Liver (tissue), 9 donors: ENCODE measurements around the gene PRKACG. TPM values are rescaled to one million over a fixed set of nuclear protein-coding genes. Genes with fewer than 3 reads are reported as not detected.

Source experiments
- DNase-seq: peaks from one replicate; pipeline ENCODE4 v3.0.0-alpha.2; 2017; ENCODE audit warnings: low spot score
- H3K27ac ChIP-seq, 2 donors: one replicate each; pipeline ENCODE4 v1.7.0; 2013; ENCODE audit warnings: inconsistent platforms in 2 of 2, low read length in 2 of 2, control low read depth in 1 of 2, low read depth in 1 of 2, mild to moderate bottlenecking in 1 of 2
- H3K27me3 ChIP-seq, 4 donors: one replicate each; pipeline versions ENCODE4 v1.6.1 to v1.7.0; 2013; ENCODE audit warnings: low read length in 3 of 4, inconsistent platforms in 1 of 4, mild to moderate bottlenecking in 1 of 4, moderate library complexity in 1 of 4; ENCODE audit not compliant: control insufficient read depth in 4 of 4, insufficient read depth in 4 of 4
- H3K36me3 ChIP-seq, 4 donors: one replicate each; pipeline versions ENCODE4 v1.6.1 to v1.7.0; 2013; ENCODE audit warnings: low read length in 3 of 4, mild to moderate bottlenecking in 3 of 4, low read depth in 1 of 4, moderate library complexity in 1 of 4; ENCODE audit not compliant: control insufficient read depth in 4 of 4, insufficient read depth in 3 of 4
- H3K4me1 ChIP-seq, 4 donors: one replicate each; pipeline versions ENCODE4 v1.6.1 to v1.7.0; 2013; ENCODE audit warnings: low read length in 3 of 4, mild to moderate bottlenecking in 3 of 4, moderate library complexity in 1 of 4; ENCODE audit not compliant: control insufficient read depth in 4 of 4, insufficient read depth in 4 of 4
- H3K4me3 ChIP-seq, 3 donors: one replicate each; pipeline versions ENCODE4 v1.6.1 to v1.7.0; 2013; ENCODE audit warnings: low read length in 3 of 3, control low read depth in 1 of 3, low read depth in 1 of 3, mild to moderate bottlenecking in 1 of 3
- H3K9ac ChIP-seq, 2 donors: one replicate each; pipeline ENCODE4 v1.7.0; 2013; ENCODE audit warnings: low read length in 2 of 2, mild to moderate bottlenecking in 2 of 2, moderate library complexity in 2 of 2, control low read depth in 1 of 2, low read depth in 1 of 2
- H3K9me3 ChIP-seq, 4 donors: one replicate each; pipeline versions ENCODE4 v1.6.1 to v1.7.0; 2013; ENCODE audit warnings: low read length in 3 of 4; ENCODE audit not compliant: control insufficient read depth in 4 of 4
- ATF3 ChIP-seq: IDR thresholded peaks from 2 replicates; pipeline ENCODE4 v1.6.1; 2016; ENCODE audit warnings: antibody characterized with exemption
- FOXA1 ChIP-seq: IDR thresholded peaks from 2 replicates; pipeline ENCODE4 v1.6.1; 2016; ENCODE audit warnings: antibody characterized with exemption
- FOXA2 ChIP-seq: IDR thresholded peaks from 2 replicates; pipeline ENCODE4 v1.6.1; 2016; ENCODE audit warnings: antibody characterized with exemption
- GABPA ChIP-seq, 2 donors: IDR thresholded peaks in 1 of 2; conservative IDR thresholded peaks in 1 of 2; 2 replicates each; pipeline ENCODE4 v1.6.1; 2016; ENCODE audit warnings: antibody characterized with exemption in 2 of 2, mild to moderate bottlenecking in 1 of 2, moderate library complexity in 1 of 2
- HNF4A ChIP-seq, 2 donors: conservative IDR thresholded peaks; 2 replicates each; pipeline ENCODE4 v1.6.1; 2016; ENCODE audit warnings: antibody characterized with exemption in 2 of 2, mild to moderate bottlenecking in 2 of 2
- HNF4G ChIP-seq: IDR thresholded peaks from 2 replicates; pipeline ENCODE4 v1.6.1; 2016; ENCODE audit warnings: antibody characterized with exemption
- JUND ChIP-seq, 2 donors: IDR thresholded peaks; 2 replicates each; pipeline ENCODE4 v1.6.1; 2016; ENCODE audit warnings: antibody characterized with exemption in 2 of 2
- MAX ChIP-seq: IDR thresholded peaks from 2 replicates; pipeline ENCODE4 v1.6.1; 2016; ENCODE audit warnings: antibody characterized with exemption
- NR2F2 ChIP-seq: IDR thresholded peaks from 2 replicates; pipeline ENCODE4 v1.6.1; 2016; ENCODE audit warnings: antibody characterized with exemption
- RAD21 ChIP-seq, 2 donors: IDR thresholded peaks; 2 replicates each; pipeline ENCODE4 v1.6.1; 2016; ENCODE audit warnings: antibody characterized with exemption in 2 of 2, mild to moderate bottlenecking in 2 of 2
- RXRA ChIP-seq, 2 donors: IDR thresholded peaks; 2 replicates each; pipeline ENCODE4 v1.6.1; 2017 to 2018; ENCODE audit warnings: antibody characterized with exemption in 2 of 2, mild to moderate bottlenecking in 1 of 2
- SP1 ChIP-seq: IDR thresholded peaks from 2 replicates; pipeline ENCODE4 v1.6.1; 2018; ENCODE audit warnings: antibody characterized with exemption, mild to moderate bottlenecking
- TAF1 ChIP-seq: conservative IDR thresholded peaks from 2 replicates; pipeline ENCODE4 v1.6.1; 2016; ENCODE audit warnings: antibody characterized with exemption, mild to moderate bottlenecking
- YY1 ChIP-seq: IDR thresholded peaks from 2 replicates; pipeline ENCODE4 v1.6.1; 2016; ENCODE audit warnings: antibody characterized with exemption, mild to moderate bottlenecking
- ZBTB33 ChIP-seq: IDR thresholded peaks from 2 replicates; pipeline ENCODE4 v1.6.1; 2016; ENCODE audit warnings: antibody characterized with exemption
- WGBS: extraction: QIAGEN DNeasy Blood & Tissue Kit; methylation state at CpG from one replicate; pipeline ENCODE4 v1.1.7; 2013; 5-methylcytosine and 5-hydroxymethylcytosine counted together
- polyA plus RNA-seq, 2 donors: library from polyadenylated mRNA; stranded (reverse) in 1 of 2; unstranded in 1 of 2; fragments of 200-250 nt in 1 of 2; fragments of >200 nt in 1 of 2; fragmentation: Nextera tagmentation in 1 of 2; extraction: Ambion mirVana in 1 of 2; gene quantifications; one replicate each; pipeline versions ENCODE4 v1.2.1 to v1.2.3, GENCODE V29; 2013 to 2015
- total RNA-seq, 2 donors: library from RNA; depleted of rRNA; stranded (reverse); fragments of >200 nt; gene quantifications; one replicate each; pipeline ENCODE4 v1.2.3, GENCODE V29; 2014
- TF ChIP-seq, protein P1 (sequence below): fragments of 150-350 bp; IDR thresholded peaks from 2 replicates; pipeline ENCODE4 v1.5.1; 2017; ENCODE audit warnings: improper control_type of control experiment, low read depth, low read length; ENCODE audit not compliant: missing input control
- TF ChIP-seq, protein P2 (sequence below): IDR thresholded peaks from 2 replicates; pipeline ENCODE4 v1.6.1; 2016; ENCODE audit warnings: antibody characterized with exemption, mild to moderate bottlenecking
- donor health status: healthy.
- donor health status: healthy.
- donor health status: healthy.
- donor health status: healthy.
- donor health status: healthy.

The PRKACG gene
- total and polyA plus RNA-seq, 4 donors, result not detected

DNA sequence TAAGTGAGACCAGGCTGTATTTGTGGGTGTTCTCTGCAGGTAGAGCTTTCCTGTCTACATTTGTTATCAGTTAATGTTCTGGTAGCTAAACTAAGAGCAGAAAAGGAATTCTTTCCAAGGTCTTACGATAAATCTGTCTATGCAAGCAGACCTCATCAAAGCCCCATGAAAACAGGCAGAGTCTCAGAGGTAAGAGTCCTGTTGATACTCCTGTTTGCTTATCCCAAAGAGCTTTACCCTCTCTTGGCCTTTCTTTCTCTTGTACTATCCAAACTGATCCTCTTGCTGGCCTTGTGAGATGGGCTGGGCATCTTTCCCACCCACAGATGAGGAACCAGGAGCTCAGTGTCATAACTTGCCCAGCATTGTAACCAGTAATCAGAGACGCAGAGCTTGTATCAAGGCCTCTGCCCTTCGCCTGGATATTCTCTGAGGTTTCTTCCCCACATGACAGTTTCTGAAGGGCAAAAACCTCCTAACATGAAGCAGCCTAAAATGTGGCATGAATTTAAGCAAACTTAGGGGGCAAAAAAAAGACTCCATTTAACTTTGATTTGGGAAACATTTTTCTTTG, 33.5 kb downstream of the PRKACG start:
- no peak for DNase-seq
- H3K36me3 ChIP-seq, result no peaks in the 10 kb centered on the region
- no peak overlapping the region for H3K9ac ChIP-seq
- H3K27ac ChIP-seq, result no peak overlapping the region
- no peaks in the 10 kb centered on the region for H3K27me3 ChIP-seq
- TF ChIP-seq SP1, result no peak
- no peak for TF ChIP-seq HNF4G
- TF ChIP-seq TAF1, result no peak
- TF ChIP-seq NR2F2, result no peak
- TF ChIP-seq RAD21 (IDR thresholded peaks at IDR 0.05), result no peak
- no peak for TF ChIP-seq FOXA2
- TF ChIP-seq ATF3, result no peak
- TF ChIP-seq ZBTB33, result no peak
- no peak for TF ChIP-seq FOXA1
- TF ChIP-seq RXRA (IDR thresholded peaks at IDR 0.05), result no peak
- TF ChIP-seq MAX, result no peak
- no peak for TF ChIP-seq HNF4A (conservative IDR thresholded peaks at IDR 0.05)
- TF ChIP-seq GABPA (IDR thresholded peaks at IDR 0.05 in 1 of 2, conservative IDR thresholded peaks at IDR 0.05 in 1 of 2), result no peak
- TF ChIP-seq, protein P1, sequence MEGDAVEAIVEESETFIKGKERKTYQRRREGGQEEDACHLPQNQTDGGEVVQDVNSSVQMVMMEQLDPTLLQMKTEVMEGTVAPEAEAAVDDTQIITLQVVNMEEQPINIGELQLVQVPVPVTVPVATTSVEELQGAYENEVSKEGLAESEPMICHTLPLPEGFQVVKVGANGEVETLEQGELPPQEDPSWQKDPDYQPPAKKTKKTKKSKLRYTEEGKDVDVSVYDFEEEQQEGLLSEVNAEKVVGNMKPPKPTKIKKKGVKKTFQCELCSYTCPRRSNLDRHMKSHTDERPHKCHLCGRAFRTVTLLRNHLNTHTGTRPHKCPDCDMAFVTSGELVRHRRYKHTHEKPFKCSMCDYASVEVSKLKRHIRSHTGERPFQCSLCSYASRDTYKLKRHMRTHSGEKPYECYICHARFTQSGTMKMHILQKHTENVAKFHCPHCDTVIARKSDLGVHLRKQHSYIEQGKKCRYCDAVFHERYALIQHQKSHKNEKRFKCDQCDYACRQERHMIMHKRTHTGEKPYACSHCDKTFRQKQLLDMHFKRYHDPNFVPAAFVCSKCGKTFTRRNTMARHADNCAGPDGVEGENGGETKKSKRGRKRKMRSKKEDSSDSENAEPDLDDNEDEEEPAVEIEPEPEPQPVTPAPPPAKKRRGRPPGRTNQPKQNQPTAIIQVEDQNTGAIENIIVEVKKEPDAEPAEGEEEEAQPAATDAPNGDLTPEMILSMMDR, result no peak
- no peak overlapping the region for H3K4me3 ChIP-seq
- H3K9me3 ChIP-seq, result no peaks in the 10 kb centered on the region
- no peaks in the 10 kb centered on the region for H3K4me1 ChIP-seq
- 75% methylated on average over 3 of the region's 3 CpGs for WGBS

DNA sequence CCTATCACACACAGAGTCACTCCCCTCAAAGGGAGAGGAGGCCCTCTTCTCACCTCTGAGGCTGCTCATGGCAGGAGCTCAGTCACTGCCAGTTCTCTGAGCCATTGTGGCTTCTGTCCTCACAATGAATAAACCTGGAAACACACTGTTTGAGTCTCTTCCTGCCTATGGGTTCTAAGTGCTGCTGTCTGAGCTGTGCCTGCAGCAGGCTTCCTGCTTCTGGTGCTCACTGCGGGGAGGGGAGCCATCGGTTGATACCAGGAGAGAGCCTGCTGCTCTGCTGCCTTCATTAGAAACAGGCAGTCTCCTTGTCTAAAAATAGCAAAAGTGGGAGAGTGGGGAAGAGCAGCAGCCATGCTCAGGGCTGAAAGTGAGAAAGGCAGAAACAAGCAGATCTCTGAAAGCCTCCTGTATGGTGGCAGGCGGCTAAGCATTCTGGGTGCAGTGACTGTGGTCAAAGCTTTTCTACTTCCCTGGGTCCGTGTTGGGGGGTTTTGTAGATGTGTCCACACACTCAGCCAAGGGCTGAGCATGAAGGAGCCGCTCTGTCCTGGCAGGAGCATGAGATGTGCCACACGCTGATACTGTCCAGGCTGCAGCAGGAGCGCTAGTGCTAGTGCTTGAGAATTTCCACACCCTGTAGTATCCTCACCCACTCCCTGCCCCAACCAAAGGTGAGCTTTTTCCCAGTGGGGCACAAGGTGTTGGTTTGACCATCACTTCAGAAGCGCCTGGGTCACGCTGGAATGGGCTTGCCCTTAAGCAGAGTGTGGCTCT, 34.2 kb downstream of the PRKACG start:
- no peak overlapping the region for H3K4me3 ChIP-seq
- DNase-seq, result no peak
- H3K27me3 ChIP-seq, result no peaks in the 10 kb centered on the region
- WGBS, result 71% methylated on average over 9 of the region's 9 CpGs
- H3K4me1 ChIP-seq, result no peaks in the 10 kb centered on the region
- H3K27ac ChIP-seq, result no peak overlapping the region
- TF ChIP-seq SP1 (no peak), NR2F2 (no peak), RXRA (IDR thresholded peaks at IDR 0.05) (no peak), FOXA2 (no peak), GABPA (IDR thresholded peaks at IDR 0.05 in 1 of 2, conservative IDR thresholded peaks at IDR 0.05 in 1 of 2) (no peak), YY1 (no peak), MAX (no peak), HNF4A (conservative IDR thresholded peaks at IDR 0.05) (no peak), ZBTB33 (no peak), JUND (IDR thresholded peaks at IDR 0.05) (no peak), HNF4G (no peak)
- TF ChIP-seq, protein P1, result no peak
- TF ChIP-seq, protein P2, sequence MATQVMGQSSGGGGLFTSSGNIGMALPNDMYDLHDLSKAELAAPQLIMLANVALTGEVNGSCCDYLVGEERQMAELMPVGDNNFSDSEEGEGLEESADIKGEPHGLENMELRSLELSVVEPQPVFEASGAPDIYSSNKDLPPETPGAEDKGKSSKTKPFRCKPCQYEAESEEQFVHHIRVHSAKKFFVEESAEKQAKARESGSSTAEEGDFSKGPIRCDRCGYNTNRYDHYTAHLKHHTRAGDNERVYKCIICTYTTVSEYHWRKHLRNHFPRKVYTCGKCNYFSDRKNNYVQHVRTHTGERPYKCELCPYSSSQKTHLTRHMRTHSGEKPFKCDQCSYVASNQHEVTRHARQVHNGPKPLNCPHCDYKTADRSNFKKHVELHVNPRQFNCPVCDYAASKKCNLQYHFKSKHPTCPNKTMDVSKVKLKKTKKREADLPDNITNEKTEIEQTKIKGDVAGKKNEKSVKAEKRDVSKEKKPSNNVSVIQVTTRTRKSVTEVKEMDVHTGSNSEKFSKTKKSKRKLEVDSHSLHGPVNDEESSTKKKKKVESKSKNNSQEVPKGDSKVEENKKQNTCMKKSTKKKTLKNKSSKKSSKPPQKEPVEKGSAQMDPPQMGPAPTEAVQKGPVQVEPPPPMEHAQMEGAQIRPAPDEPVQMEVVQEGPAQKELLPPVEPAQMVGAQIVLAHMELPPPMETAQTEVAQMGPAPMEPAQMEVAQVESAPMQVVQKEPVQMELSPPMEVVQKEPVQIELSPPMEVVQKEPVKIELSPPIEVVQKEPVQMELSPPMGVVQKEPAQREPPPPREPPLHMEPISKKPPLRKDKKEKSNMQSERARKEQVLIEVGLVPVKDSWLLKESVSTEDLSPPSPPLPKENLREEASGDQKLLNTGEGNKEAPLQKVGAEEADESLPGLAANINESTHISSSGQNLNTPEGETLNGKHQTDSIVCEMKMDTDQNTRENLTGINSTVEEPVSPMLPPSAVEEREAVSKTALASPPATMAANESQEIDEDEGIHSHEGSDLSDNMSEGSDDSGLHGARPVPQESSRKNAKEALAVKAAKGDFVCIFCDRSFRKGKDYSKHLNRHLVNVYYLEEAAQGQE, result no peak
- no peaks in the 10 kb centered on the region for H3K9me3 ChIP-seq
- no peaks in the 10 kb centered on the region for H3K36me3 ChIP-seq
- no peak overlapping the region for H3K9ac ChIP-seq
